BE2C (cell line): ENCODE measurements around the gene EEPD1.
"Not testable (repeated sequence)": the region's sequence is repeated elsewhere in the genome, so short reads cannot be mapped to it uniquely, and the experiment has no call there.

Experiments
- DNase-seq: peaks from one replicate; pipeline ENCODE4 v3.0.0-alpha.2; 2020
- H3K27me3 ChIP-seq: fragments of 250-450 bp; sonication (Bioruptor Pico); 2 replicates; pipeline ENCODE4 v1.5.1; 2020; ENCODE audit warnings: mild to moderate bottlenecking
- H3K36me3 ChIP-seq: fragments of 250-450 bp; sonication (Bioruptor Pico); 2 replicates; pipeline ENCODE4 v1.5.1; 2020; ENCODE audit warnings: mild to moderate bottlenecking
- H3K4me1 ChIP-seq: fragments of 250-450 bp; sonication (Bioruptor Pico); 2 replicates; pipeline ENCODE4 v1.5.1; 2020
- H3K4me3 ChIP-seq: 2 replicates; pipeline ENCODE4 v1.5.1; 2011; ENCODE audit warnings: low read depth, low read length
- H3K9me3 ChIP-seq: fragments of 250-450 bp; sonication (Bioruptor Pico); 2 replicates; pipeline ENCODE4 v1.5.1; 2020
- CTCF ChIP-seq: IDR thresholded peaks from 2 replicates; pipeline ENCODE4 v1.5.1; 2012; ENCODE audit warnings: mild to moderate bottlenecking, low read depth, low read length

The EEPD1 gene

GRCh38 chr7:36144189-36144588 lies 8.9 kb upstream of the EEPD1 start:
- no peaks in the 10 kb centered on the region; the same call in 1 of the 2 replicates for H3K9me3 ChIP-seq
- no peak for DNase-seq
- no peaks in the 10 kb centered on the region for H3K4me1 ChIP-seq
- TF ChIP-seq CTCF: no peak
- H3K4me3 ChIP-seq: no peak overlapping the region
- no peaks in the 10 kb centered on the region for H3K36me3 ChIP-seq
- H3K27me3 ChIP-seq: no peaks in the 10 kb centered on the region

- no peak for TF ChIP-seq CTCF
- Histone ChIP-seq H3K4me1 (no peaks in the 10 kb centered on the region), H3K4me3 (no peak overlapping the region), H3K27me3 (no peaks in the 10 kb centered on the region), H3K36me3 (no peaks in the 10 kb centered on the region), H3K9me3 (no peaks in the 10 kb centered on the region; the same call in 1 of the 2 replicates)
- no peak for DNase-seq
Observed at GRCh38 chr7:36145686-36146085, 7.4 kb upstream of the EEPD1 start.

- no peak for TF ChIP-seq CTCF
- Histone ChIP-seq H3K9me3 (no peaks in the 10 kb centered on the region; the same call in 1 of the 2 replicates), H3K27me3 (no peaks in the 10 kb centered on the region), H3K36me3 (no peaks in the 10 kb centered on the region), H3K4me1 (no peaks in the 10 kb centered on the region), H3K4me3 (no peak overlapping the region)
- no peak for DNase-seq
Observed at GRCh38 chr7:36147361-36147760, 5.7 kb upstream of the EEPD1 start.

GRCh38 chr7:36148422-36149065 lies 4.5 kb upstream of the EEPD1 start:
- DNase-seq: no peak
- Histone ChIP-seq H3K27me3 (no peaks in the 10 kb centered on the region), H3K36me3 (no peaks in the 10 kb centered on the region), H3K4me1 (no peaks in the 10 kb centered on the region), H3K4me3 (no peak overlapping the region), H3K9me3 (no peaks in the 10 kb centered on the region; the same call in 1 of the 2 replicates)
- TF ChIP-seq CTCF: no peak

- H3K36me3 ChIP-seq: not testable (repeated sequence)
Observed at GRCh38 chr7:36149240-36149639, 3.8 kb upstream of the EEPD1 start.

GRCh38 chr7:36149694-36150452 lies 3.2 kb upstream of the EEPD1 start:
- TF ChIP-seq CTCF: no peak
- no peaks in the 10 kb centered on the region for H3K36me3 ChIP-seq
- no peaks in the 10 kb centered on the region for H3K27me3 ChIP-seq
- no peaks in the 10 kb centered on the region; the same call in 1 of the 2 replicates for H3K9me3 ChIP-seq
- H3K4me3 ChIP-seq: no peak overlapping the region
- H3K4me1 ChIP-seq: no peaks in the 10 kb centered on the region
- DNase-seq: no peak

More at GRCh38 chr7:36149240-36149639, 3.8 kb upstream of the EEPD1 start:
- not testable (repeated sequence) for H3K4me1 ChIP-seq, H3K27me3 ChIP-seq, H3K4me3 ChIP-seq, H3K9me3 ChIP-seq, DNase-seq
